HG03064 (cell line): ENCODE measurements around the gene FBLN1.
"Not testable (repeated sequence)": the region's sequence is repeated elsewhere in the genome, so short reads cannot be mapped to it uniquely, and the experiment has no call there.

Source experiments
- ATAC-seq: cut with Tn5 transposase; IDR thresholded peaks from one replicate; pipeline ENCODE4 v1.9.1; 2021; ENCODE audit warnings: low read depth; ENCODE audit not compliant: unreplicated experiment

The FBLN1 gene

GRCh38 chr22:45544588-45545170 is 42.0 kb downstream of the FBLN1 start:
- ATAC-seq = no peak

GRCh38 chr22:45546333-45547015 is 43.8 kb downstream of the FBLN1 start:
- ATAC-seq = no peak

GRCh38 chr22:45547016-45547345 is 44.3 kb downstream of the FBLN1 start:
- no peak for ATAC-seq

GRCh38 chr22:45547731-45548130 is 45.0 kb downstream of the FBLN1 start:
- no peak for ATAC-seq

GRCh38 chr22:45548247-45548840 is 45.7 kb downstream of the FBLN1 start:
- ATAC-seq = no peak

GRCh38 chr22:45548991-45549761 is 46.5 kb downstream of the FBLN1 start:
- ATAC-seq = no peak

- ATAC-seq = no peak
These were observed 47.2 kb downstream of the FBLN1 start for GRCh38 chr22:45549762-45550378.

GRCh38 chr22:45550416-45550815 is 47.7 kb downstream of the FBLN1 start:
- no peak for ATAC-seq

GRCh38 chr22:45550891-45551290 is 48.2 kb downstream of the FBLN1 start:
- no peak for ATAC-seq

- no peak for ATAC-seq
These were observed 48.8 kb downstream of the FBLN1 start for GRCh38 chr22:45551310-45552016.

GRCh38 chr22:45552017-45552411 is 49.3 kb downstream of the FBLN1 start:
- ATAC-seq = no peak

GRCh38 chr22:45552580-45553350 is 50.1 kb downstream of the FBLN1 start:
- no peak for ATAC-seq

GRCh38 chr22:45553351-45554039 is 50.8 kb downstream of the FBLN1 start:
- ATAC-seq = no peak

- no peak for ATAC-seq
These were observed 51.3 kb downstream of the FBLN1 start for GRCh38 chr22:45554040-45554406.

GRCh38 chr22:45554861-45555260 is 52.2 kb downstream of the FBLN1 start:
- ATAC-seq = no peak

GRCh38 chr22:45557926-45558325 is 55.2 kb downstream of the FBLN1 start:
- not testable (repeated sequence) for ATAC-seq

GRCh38 chr22:45560092-45560491 is 57.4 kb downstream of the FBLN1 start:
- not testable (repeated sequence) for ATAC-seq

- not testable (repeated sequence) for ATAC-seq
These were observed 58.1 kb downstream of the FBLN1 start for GRCh38 chr22:45560761-45561160.

- no peak for ATAC-seq
These were observed 59.4 kb downstream of the FBLN1 start for GRCh38 chr22:45562102-45562501.
